Activated CD8-positive, alpha-beta memory T cell treated with anti-CD3 and anti-CD28 coated beads for 24 hours (primary cell): ENCODE results near the gene NUTM2F.
"Not testable (repeated sequence)": the region's sequence is repeated elsewhere in the genome, so short reads cannot be mapped to it uniquely, and the experiment has no call there.

ENCODE experiments used
- DNase-seq: peaks from one replicate; pipeline ENCODE4 v3.0.0-alpha.2; 2020

Gene NUTM2F, protein sequence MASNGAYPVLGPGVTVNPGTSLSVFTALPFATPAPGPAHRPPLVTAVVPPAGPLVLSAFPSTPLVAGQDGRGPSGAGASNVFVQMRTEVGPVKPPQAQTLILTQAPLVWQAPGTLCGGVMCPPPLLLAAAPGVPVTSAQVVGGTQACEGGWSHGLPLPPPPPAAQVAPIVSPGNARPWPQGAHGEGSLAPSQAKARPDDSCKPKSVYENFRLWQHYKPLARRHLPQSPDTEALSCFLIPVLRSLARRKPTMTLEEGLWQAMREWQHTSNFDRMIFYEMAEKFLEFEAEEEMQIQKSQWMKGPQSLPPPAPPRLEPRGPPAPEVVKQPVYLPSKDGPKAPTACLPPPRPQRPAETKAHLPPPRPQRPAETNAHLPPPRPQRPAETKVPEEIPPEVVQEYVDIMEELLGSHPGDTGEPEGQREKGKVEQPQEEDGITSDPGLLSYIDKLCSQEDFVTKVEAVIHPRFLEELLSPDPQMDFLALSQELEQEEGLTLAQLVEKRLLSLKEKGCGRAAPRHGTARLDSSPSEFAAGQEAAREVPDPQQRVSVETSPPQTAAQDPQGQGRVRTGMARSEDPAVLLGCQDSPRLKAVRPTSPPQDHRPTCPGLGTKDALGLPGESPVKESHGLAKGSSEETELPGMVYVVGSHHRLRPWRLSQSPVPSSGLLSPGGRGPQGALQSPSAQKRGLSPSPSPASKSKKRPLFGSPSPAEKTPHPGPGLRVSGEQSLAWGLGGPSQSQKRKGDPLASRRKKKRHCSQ

DNA sequence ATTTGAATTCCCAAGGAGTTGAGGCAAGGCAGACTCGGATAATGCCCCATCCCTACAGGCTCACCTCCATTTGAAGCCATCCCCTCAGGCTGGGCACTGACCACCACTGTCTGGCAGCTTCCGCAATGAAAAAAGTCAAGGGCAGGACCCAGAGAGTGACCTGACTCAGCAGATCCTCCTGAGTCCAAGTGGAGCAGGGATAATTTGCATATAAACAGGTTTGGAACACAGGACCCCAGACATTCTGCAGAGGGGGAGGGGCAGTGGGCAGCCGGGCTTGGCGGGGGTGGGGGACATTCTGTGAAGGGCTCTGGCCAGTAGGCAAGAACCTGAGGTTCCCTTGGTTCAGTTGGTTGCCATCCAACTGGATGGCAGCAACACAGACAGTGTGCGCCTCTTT lies at the start of gene NUTM2F:
Gene NUTM2F (minus strand): TSS at position 101 of the 400 bp plus-strand sequence. CDS start 21 bp downstream, at position 80.
- DNase-seq: not testable (repeated sequence)

DNA sequence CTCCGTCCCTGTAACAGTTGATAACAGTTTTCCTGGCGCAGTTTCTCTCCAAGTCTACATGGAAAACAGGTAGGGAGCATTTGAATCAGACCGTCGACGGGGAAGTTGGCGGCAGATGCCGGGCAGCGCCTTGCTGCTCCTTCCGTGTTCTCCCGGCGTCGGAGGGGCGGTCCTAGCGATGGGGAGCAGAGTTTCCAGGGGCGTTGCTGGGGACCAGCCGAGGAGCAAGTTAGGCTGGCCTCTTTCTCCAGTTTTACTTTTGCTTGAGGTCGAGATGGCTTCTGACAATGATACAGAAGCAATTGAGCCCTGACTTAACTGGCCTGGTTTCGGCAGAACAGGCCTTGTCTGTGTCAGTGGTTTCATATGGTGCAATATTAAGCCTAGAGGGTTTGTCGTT lies 46.8 kb upstream of the NUTM2F start:
- peak; percentile 63 for DNase-seq

DNA sequence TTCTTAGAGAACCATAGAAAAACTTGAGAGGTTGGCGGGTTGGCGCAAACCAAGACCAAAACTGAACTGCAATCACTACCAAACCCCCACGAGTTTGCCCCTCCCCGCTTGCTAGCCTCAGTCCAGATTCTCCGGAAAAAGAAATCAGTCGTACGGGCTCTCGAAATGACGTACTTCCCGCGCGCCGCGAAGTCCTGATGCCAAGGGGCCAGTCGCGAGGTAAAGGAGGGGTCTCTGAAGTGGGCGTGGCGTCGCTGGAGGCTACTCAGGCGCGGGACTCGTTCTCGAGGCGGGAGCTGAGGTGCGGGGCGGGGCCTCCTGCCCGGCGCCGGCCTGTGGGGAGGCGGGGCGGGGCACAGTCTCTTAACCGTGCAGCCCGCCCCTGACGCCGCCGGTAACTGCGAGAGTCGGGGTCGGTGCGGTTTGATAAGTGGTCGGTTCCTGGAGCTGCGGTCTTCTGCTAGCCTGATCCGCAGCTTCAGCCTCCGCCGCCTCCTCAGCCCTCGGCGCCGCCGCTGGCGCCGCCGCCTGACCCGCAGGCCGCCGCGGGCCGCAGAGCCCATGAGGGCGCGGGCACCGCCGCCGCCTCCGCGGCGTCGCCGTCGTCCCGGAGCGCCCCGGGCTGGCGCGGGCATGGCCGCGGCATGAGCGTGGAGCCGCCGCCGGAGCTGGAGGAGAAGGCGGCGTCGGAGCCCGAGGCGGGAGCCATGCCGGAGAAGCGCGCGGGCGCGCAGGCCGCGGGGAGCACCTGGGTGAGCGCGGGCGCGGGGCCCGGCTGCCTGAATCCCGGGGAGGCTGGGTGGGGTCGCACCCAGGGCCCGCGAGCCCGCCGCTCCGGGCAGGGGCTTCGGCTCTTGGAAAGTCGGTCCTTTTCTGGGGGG lies 46.0 kb upstream of the NUTM2F start:
- peak; percentile 93 for DNase-seq

DNA sequence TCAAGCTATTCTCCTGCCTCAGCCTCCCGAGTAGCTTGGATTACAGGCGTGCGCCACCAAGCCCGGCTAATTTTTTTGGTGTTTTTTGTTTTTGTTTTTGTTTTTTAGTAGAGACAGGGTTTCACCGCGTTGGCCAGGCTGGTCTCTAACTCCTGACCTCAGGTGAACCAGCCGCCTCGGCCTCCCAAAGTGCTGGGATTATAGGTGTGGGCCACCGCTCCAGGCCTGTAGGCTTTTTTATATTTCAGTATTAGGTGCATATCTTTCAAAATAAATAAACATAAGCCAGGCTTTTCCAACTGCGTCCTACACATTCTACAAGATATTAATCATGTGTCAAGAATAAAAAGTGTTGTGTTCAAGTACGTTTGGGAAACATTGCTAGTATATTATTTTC lies 45.3 kb upstream of the NUTM2F start:
- DNase-seq: not testable (repeated sequence)

DNA sequence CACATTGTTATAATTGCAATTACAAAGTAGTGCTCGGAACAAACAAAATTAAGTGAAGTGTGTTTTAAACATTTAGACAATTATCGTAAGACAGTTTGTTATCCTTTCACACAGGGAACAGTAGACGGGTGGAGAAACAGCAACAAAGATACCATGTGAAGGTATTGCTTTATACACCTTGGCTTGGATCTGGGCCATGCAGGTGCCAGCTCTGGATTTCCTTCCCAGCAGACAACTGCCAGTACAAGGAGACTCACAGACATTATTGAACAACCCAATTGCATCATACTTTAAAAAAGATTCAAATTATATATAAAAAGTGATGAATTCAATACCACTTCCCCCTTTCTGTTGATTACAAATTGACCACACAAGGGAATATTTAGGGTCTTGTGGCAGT lies 41.8 kb upstream of the NUTM2F start:
- DNase-seq: not testable (repeated sequence)

DNA sequence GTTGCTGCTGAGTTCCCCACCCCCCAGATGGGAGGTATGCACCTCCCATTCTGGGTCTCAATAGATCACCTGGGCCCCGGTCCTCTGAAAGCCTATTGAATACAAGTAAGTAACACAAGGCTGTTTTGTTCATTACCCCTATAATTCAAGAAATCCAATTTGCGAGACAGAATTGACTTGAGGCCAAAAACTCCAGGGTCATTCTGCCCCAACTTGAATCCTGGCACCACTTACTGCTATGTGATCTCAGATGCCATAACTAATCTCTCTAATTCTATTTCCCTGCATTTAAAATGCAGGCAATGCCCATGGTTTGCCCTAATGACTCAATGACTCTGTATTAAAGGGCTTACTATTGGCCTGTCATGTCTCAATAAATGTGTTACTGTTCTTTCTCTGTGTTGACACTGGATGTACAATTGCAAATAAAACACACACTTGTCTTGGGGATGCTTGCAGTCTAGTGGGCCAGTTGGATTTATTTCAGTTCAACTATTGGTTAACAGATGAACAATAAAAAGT lies 35.7 kb upstream of the NUTM2F start:
- not testable (repeated sequence) for DNase-seq

DNA sequence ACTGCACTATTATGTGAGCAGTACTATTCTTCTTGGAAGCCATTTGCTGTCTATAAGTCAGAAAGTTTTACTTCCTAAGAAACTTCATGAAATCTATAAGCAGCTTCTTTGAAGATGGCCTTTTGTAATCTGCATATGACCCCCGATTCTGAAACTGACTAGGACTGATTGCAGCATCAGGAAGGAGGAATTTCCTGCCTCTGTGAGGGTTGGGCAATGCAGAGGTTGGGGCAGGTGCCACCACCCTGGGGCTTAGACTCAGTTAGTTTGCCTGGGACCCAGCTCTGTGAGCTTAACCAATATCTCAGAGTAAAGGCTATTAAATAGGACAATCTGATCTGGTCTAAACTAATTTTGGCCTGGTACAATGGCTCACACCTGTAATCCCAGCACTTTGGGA lies 28.7 kb upstream of the NUTM2F start:
- DNase-seq: not testable (repeated sequence)

DNA sequence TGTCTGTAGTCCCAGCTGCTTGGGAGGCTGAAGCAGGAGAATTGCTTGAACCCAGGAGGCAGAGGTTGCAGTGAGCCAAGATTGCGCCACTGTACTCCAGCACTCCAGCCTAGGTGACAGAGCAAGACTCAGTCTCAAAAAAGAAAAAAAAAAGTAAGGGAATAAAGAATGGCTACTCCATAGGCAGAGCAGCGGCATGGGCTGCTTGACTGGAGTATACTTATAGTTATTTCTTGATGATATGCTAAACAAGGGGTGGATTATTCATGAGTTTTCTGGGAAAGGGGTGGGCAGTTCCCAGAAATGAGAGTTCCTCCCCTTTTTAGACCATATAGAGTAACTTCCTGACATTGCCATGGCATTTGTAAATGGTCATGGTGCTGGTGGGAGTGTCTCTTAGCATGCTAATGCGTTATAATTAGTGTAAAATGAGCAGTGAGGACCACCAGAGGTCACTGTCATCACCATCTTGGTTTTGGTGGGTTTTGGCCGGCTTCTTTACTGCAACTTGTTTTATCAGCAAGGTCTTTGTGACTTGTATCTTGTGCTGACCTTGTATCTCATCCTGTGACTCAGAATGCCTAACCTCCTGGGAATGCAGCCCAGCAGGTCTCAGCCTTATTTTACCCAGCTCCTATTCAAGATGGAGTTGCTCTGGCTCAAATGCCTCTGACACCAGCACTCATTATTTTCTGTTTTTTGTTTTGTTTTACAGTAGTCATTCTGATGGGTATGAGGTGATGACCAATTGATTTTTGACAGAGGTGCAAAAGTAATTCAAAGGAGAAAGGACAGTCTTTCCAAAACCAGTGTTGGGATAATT lies 23.7 kb upstream of the NUTM2F start:
- not testable (repeated sequence) for DNase-seq

DNA sequence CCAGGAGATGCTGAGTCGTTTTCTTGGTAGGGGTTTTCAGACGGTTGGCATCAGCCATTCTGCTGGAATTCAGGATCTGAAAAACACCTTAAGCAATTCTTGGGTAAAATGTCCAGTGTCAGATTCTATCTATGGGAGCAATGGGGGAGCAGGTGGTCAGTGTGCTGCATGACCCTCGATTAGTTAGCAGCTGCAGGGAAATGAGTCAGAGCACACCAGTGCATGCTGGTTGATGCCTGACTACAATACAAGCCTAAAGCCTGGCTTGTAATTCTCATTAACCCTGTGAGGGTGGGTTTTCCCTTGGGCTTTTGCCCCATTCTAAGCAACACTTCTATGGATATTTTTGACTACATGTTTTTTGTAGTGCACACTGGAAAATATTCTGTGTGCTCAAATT lies 20.3 kb upstream of the NUTM2F start:
- DNase-seq: not testable (repeated sequence)

DNA sequence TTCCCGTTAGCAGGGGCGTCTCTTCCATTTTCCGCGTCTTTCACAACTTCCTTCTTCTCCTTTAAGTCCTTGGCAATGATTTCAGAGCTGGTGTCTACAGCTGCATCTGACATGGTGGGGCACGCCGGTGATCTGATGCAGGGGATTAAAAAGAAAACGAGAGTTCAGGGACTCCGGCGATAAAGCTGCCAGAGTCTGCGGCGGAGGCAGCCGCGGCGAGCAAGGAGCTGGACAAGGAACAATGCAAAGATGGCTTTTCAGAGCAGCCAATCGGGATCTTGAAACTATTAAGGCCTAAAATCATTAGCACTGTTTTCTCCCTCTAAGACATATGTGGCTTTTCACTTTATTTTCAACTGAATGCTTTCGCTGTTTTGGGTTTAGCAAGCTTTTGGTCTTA lies 19.0 kb upstream of the NUTM2F start:
- DNase-seq: not testable (repeated sequence)

DNA sequence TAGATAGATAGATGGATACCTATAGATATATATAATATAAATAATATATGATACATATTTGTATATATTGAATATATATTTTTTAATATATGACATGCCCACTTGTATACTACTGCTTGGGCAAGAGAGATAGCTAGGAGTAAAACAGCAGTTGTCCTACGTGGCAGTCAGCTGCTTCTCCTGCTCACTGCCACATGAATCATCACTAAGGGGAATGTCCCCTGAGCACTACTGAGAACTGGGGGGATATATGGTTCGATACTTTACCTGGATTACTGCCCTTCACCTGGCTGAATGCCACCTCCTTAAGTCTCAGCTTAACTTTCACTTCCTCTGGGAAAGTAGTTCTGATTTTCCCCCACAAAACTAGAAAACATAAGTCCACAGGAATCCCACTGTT lies 13.3 kb upstream of the NUTM2F start:
- not testable (repeated sequence) for DNase-seq

DNA sequence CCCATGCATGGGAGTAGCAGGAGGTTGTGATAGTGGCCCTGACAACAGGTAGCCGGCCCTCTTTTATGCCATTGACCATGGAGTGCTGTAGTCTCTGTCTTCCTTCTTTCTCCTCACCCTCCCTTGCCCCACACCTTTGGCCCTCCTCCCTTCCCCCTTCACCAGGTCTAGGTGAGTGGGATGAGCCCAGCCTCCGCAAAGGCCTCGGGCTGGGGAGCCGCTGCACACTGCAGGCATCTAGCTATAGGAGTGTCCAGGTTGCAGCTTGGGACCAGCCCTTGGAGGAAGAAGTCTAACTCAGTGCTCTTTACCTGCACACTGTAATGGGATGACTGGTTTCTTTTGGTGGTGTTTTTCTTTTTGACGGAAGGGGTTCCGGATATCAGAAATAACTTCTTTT lies 12.3 kb upstream of the NUTM2F start:
- not testable (repeated sequence) for DNase-seq

DNA sequence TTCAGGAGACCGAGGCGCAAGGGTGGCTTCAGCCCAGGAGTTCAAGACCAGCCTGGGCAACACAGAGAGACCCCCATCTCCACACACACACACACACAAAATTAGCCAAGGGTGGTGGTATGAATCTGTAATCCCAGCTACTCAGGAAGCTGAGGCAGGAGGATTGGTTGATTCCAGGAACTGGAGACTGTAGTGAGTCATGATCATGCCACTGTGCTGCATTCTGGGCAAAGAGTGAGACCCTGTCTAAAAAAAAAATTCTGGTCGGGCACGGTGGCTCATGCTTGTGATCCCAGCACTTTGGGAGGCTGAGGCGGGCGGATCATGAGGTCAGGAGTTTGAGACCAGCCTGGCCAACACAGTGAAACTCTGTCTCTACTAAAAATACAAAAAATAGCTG lies 11.2 kb upstream of the NUTM2F start:
- DNase-seq: not testable (repeated sequence)

DNA sequence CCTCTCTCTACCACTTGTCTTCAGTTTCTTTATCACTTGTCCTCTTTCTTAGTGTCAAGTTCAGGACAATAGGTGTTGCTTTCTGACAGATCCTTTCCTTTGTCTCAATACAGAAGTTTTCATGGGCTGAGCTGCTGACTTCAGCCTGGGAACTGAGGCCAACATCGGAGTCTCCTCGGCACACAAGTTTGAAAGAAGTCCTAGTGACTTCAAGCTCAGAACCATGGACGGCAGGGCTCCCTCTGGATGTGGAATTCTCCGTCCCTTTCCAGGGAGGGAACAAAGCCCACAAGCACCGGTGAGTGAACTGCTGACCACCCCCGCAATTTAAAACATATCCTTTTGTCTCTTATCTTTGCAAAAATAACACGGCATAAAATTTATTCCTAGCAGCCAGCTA lies 10.3 kb upstream of the NUTM2F start:
- DNase-seq: not testable (repeated sequence)

DNA sequence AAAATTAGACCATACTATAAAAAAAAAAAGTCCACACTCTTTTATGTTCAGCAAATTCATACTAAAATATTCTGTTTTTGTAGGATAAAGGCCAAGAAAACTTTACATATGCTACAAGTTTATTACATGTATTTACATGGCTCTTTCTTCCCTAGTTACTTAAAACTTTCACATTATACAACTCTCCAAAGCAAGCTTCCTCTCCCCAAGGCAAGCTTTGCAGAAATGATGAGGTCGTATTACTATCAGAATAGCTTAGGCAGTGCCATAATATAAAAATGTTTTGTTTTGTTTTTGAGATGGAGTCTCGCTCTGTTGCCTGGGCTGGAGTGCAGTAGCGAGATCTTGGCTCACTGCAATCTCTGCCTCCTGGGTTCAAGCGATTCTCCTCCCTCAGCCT lies 8.0 kb upstream of the NUTM2F start:
- not testable (repeated sequence) for DNase-seq

DNA sequence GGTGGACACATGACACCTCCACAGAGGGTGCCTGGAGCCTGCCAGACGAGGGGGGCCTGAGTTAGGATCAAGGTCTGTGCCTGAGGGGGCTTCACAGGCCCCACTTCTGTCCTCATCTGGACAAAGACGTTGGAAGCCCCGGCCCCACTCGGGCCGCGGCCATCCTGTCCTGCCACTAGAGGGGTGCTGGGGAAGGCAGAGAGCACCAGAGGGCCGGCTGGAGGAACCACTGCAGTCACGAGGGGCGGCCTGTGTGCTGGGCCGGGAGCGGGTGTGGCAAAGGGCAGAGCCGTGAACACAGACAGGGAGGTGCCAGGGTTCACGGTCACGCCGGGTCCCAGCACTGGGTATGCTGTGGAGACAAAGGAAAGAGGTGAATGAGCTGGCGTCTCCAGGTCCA lies 2.9 kb downstream of the NUTM2F start:
- DNase-seq: not testable (repeated sequence)

DNA sequence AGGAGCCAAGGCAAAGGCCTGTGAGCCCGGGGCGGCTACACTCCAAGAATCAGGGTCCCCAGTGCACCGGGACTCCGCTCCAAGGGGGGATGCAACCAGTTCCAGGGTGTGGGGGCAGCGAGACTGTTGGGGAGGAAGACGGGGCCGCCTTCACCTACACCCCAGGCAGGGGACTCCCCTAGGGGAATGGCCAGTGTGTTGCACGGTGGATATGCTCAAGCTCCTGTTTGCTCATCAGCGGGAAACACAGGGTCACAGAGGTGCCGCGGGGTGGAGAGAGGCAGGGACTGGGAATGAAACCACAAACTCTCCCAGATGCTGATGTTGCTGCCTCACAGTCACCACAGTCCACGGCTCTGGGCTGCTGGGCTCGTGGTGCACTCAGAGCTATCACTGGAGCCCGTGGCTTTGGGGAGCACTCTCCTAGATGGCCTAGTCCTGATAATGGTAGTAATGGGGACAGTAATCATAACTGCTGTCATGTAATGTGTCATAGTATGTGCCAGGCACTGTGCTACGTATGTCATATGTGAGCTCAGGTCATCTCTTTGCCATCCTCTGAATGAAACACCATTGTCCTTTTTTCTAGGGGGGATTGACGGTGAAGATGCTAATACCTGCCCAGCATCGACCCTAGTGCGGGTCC lies 5.2 kb downstream of the NUTM2F start:
- not testable (repeated sequence) for DNase-seq

DNA sequence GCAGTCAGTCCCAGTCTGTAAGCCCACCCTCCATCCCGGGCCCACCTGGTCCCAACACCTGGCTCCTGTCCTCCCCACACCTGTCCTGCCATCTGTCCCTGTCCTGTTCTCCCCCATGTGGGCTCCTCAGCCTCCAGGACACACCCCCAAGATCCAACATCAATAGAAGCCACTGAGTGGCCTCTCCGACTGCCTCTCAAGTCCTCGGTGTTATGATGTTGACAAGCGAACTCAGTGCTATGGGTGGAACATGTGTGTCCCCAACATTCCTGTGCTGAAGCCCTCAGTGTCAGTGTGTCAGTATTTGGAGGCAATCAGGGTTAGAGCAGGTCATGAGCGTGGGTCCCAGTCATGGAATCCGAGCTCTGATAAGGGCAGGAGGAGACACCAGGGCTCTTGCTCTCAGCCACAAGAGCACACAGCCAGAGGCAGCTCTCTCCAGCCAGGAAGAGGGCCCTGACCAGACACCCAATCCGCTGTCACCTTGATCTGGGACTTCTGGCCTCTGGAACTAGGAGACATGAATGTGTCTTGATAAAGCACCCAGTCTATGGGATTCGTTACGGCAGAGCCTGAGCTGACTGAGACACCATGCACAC lies 6.0 kb downstream of the NUTM2F start:
- not testable (repeated sequence) for DNase-seq

DNA sequence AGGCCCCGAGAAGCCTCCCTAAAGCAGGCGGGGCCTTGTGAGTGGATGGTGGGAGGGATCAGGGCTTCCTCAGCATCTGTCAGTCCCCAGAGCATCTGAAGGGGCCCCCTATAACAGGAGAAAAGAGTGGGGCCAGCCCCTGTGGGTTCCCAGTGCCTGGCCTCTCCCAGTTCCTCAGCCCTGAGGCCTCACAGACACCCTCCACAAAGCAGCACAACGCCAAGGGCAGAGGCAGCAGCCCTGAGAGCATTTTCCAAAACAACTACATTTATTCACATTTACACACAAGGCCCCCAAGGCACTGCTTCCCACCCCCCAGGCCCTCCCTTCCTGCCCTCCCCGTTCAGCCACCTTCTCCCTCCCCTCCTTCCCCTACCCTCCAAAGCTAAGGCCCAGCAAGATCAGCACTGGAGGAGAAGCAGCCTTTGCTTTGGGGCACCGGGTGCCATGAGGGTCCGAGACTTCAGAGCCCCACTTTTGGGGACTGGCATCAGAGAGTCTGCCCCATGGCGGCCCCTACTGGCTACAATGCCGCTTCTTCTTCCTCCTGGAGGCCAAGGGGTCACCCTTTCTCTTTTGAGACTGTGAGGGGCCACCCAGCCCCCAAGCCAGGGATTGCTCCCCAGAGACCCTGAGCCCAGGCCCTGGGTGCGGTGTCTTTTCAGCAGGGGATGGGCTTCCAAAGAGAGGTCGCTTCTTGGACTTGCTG lies 10.3 kb downstream of the NUTM2F start:
- DNase-seq: not testable (repeated sequence)

DNA sequence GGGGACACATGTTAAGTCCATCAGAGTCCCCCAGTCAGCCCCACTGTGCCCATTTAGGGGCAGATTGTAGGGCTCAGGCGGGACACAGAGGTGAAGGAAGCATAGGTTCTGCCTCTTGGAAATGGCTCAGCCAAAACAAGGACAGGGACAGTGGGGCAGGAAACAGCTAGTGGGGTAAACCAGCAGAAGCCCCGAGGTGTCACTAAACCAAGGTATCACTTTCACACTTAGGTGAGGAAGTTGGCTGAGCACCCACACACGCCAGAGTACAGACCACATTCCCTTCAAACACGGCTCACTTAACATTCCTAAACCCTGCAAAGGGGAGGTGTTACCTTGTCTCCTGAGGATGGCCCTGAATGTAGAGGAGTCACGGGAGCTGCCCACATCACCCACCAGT lies 12.2 kb downstream of the NUTM2F start:
- DNase-seq: not testable (repeated sequence)
